Measurements from ENCODE around the gene SYDE2.
"Not testable (repeated sequence)": the region's sequence is repeated elsewhere in the genome, so short reads cannot be mapped to it uniquely, and the experiment has no call there.

Gene SYDE2

DNA sequence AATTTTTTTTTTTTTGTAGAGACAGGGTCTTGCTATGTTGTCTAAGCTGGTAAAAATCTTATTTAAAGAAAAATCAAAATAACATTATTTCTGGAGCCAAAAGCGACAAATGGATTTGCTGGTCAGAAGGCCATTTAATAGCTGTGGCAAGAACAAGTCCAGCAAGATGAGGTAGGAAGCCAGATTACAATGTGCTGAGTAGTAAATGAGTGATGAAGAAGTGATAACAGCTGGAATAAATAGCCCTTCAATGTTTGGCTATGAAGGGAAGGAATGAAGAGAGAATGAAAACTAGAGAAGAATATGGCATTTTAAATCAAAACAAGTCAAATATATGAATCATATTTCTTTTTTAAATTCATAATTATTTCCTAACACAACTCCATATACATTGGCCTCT is 34.5 kb downstream of the SYDE2 start:
- no peak for DNase-seq

DNA sequence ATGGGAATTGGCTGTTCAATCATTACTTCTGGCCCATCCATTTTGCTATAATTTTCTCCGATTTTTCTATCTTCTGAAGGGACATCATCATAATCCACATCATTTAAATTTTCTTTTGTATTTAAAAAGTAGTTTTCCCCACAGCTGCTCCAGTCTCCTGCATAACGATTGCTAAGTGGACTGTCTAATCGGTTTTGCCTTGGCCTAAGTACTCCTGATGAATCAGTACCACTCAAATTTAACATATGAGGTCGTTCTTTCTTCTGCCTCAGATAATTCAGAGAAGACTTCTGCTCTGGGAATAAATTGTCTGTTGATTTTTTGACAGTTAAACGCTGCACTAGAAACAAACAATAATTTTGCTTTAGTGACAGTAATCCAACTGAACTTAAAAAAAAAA is 41.9 kb downstream of the SYDE2 start:
- DNase-seq, result no peak

DNA sequence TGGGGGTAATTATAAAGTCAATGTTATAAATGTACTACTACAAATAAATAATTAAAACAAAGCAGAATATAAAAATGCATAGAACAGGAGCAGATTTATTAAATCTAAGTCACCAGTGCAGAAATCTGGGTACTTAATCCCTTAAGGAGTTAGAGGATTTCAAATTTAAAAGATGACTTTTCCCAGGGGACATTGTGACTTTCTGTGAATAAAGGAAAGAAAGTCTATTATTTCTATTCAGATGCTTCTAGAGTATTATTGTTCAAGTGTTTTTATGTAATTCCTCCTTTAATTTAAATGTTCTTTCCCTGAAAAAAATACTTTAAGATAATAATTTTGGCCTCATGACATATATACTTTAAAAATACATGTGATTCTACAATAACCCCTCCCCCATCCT is 43.4 kb downstream of the SYDE2 start:
- DNase-seq, result no peak

DNA sequence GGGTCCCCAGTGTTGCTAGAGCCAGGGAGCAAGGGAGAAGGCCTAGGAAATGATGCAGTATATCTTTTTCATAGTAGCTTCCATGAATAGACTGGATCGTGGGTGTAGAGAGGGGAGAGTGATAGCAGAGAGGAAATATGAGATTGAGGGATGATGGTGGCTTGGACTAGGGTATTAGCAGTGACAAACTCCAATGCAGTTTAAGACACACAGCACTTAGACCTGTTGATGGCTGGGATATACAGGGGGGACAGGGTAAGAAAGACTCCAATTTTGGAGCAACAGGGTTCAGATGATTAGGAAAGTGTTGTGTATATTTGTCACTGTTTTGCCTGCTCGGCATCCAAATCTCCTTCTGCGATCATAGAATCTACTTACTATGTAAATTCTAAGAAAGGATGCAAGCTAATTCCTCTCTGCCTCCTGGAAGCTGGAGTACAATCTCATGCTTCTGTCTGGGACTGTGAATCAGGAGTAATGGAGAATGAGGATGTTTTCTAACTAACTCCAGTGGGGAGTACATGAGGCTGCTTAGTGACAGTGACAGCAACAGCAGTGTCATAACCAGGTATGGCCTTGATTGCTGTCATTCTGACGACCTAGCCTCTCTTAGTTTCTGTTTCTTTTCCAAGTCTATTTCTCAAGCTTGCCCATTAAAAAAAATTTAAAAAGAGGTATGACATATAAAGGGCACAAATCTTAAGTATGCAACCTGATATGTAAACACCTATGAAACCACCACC is 47.5 kb downstream of the SYDE2 start:
- no peak for DNase-seq

DNA sequence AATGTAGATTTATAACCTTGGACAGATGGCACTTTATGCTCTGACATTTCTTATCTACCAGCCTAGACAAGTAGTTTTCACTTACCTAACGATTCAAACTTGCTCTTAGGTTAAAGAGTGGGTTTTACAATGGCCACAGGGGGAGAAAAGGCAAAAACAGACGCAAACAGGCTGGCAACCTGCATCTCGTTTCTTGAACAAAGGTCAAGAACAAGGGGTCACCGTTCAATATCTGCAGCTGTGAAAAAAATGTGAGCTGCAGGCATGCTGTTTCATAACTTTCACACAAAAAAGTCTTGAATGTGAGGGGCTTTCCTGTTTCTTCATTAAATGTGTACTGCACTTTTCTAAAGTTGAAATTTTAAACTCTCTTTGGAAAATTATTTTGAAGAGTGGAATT is 49.4 kb downstream of the SYDE2 start:
- DNase-seq, result no peak

DNA sequence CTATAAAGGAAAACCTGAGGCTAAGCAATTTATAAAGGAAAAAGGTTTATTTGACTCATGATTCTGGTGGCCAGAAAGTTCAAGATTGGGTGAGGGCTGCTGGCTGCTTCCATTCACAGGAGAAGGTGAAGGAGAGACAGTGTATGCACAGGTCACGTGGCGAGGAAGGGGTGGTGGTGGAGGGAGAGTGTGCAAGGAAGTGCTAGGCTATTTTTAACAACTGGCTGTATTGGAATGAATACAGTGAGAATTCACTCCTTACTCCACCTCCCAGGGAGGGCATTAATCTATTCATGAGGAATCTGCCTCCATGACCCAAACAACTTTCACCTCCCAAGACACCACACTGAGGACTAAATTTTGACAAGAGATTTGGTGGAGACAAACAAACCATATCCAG is 51.0 kb downstream of the SYDE2 start:
- no peak for DNase-seq

DNA sequence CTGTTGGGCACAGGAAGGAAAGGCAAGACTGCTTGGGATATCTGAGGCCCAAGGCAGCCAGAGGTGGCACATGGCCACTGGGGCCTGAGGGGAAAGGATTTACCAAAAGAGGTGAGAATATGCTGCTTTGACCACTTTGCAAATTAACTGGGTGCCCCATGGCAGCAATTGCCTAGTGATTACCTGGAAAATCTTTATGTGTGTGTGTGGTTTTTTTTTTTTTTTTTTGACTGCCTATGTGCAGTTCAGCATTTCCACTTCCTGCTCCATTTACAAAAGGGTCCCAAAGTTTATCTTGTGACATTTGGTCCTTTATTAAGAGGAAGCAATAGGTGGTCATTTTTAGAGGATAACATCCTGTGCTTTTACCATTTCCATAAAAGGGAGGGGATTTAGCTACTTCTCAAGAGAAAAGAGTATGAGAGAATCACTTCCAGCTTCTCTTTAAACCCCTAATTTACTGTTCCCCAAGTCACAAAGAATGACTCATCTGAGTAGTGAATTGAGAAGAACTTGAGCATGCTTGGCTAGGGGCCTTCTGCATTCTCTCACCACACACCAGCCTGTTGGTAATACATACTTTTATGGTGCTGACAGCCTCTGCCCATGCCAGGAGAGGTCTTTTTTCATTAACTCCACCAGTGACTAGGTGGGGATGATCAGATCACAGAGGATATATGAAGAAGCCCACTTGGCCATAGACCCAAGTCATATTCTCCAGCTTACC is 52.1 kb downstream of the SYDE2 start:
- DNase-seq, result no peak

DNA sequence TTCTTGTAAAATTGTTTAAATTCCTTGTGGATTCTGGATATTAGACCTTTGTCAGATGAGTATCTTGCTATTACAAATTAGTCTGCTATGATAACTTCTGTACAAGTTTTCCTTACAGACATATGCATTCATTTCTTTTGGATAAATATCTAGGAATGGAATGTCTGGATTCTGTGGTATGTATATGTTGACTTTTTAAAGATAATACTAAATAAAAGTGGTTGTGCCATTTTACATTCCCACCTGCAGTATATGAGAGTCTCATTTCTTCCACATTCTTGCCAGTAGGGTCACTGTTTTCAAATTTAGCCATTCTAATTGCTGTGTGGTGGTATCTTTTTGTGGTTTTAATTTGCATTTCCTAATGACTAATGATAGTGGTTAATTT is 53.9 kb downstream of the SYDE2 start:
- DNase-seq, result no peak

DNA sequence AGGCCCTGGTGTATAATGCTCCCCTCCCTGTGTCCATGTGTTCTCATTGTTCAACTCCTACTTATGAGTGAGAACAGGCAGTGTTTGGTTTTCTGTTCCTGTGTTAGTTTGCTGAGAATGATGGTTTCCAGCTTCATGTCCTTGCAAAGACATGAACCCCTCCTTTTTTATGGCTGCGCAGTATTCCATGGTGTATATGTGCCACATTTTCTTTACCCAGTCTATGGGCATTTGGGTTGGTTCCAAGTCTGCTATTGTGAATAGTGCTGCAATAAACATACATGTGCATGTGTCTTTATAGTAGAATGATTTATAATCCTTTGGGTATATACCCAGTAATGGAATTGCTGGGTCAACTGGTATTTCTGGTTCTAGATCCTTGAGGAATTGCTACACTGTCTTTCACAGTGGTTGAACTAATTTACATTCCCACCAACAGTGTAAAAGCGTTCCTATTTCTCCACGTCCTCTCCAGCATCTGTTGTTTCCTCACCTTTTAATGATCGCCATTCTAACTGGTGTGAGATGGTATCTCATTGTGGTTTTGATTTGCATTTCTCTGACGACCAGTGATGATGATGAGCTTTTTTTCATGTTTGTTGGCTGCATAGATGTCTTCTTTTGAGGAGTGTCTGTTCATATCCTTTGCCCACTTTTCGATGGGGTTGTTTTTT is 54.4 kb downstream of the SYDE2 start:
- DNase-seq, result not testable (repeated sequence)

DNA sequence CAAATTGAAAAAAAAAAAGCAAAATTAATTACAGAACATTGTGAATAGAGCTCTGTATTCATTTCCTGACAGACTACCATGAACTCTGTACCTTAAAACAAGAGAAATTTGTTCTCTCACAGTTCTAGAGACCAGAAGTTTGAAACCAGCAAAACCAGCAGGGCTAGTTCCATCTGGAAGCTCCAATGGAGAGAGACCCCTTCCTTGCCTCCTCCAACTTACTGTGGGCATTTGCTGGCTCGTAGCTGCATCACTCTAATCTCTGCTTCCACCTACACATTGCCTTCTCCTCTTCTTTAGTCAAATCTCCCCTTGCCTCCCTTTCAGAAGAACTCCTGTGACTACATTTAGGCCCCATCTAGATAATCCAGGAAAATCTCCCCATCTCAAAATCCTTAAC is 56.5 kb downstream of the SYDE2 start:
- no peak for DNase-seq

DNA sequence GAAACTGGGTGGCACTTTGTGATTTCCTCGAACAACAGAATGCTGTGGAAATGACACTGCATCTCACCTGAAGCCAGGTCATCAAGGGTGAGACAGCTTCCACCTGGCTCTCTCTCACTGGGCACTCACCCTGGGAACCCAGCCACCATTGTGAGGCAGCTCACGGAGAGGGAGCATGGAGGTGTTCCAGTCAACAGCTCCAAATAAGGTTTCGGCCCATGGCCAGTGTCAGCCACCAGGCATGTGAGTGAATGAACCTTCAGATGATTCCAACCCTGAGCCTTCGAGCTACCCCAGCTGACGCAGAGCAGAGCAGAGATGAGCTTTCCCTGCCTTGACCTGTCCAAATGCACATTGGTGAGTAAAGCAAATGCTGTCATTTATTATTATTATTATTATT is 58.1 kb downstream of the SYDE2 start:
- no peak for DNase-seq

DNA sequence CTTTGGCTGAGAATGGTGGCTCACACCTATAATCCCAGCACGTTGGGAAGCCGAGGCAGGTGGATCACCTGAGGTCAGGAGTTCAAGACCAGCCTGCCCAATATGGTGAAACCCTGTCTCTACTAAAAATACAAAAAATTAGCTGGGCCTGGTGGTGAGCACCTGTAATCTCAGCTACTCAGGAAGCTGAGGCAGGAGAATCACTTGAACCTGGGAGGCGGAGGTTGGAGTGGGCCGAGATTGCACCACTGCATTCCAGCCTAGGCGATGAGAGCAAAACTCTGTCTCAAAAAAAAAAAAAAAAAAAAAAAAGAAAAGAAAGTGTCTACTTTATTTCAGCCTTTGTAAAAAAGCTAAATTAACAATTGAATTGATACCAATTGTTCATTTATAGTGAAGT is 62.4 kb downstream of the SYDE2 start:
- DNase-seq, result not testable (repeated sequence)

DNA sequence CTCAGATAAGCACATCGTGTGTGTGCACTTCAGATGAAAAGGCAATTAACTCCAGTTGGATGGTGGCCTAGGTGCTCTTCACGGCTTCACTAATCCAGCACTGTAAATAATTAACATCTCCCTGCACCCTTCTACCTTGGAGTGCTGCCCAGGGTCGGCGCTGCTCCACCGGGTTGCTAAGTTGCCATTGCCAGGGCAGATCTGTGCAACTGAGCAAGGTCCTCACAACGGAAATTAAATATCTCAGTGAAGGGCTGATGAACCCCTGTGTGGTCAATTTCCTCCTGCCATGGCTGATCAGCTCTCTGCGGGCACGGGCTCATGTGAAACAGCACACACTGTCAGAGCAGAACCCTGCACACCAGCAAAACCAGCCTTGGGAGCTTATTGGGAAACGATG is 63.2 kb downstream of the SYDE2 start:
- DNase-seq, result no peak

DNA sequence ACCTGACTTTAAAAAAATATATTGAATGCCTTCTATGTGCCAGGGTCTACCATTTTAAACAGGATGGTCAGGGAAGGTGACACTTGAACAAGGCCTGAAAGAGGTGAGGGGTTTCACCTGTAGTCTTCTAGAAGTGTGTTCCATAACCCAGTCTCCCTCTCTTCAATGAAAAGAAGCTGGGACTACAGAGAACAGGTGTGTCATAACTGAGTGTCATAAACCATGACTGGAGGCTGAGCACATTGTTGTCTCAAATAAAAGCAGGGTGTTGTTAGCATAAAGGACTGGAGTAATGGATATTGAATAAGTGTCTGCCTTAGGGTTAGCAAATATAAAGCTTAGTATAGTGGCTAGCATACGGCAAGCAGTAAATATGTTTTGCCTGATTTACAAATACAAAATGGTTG is 65.4 kb downstream of the SYDE2 start:
- no peak for DNase-seq

DNA sequence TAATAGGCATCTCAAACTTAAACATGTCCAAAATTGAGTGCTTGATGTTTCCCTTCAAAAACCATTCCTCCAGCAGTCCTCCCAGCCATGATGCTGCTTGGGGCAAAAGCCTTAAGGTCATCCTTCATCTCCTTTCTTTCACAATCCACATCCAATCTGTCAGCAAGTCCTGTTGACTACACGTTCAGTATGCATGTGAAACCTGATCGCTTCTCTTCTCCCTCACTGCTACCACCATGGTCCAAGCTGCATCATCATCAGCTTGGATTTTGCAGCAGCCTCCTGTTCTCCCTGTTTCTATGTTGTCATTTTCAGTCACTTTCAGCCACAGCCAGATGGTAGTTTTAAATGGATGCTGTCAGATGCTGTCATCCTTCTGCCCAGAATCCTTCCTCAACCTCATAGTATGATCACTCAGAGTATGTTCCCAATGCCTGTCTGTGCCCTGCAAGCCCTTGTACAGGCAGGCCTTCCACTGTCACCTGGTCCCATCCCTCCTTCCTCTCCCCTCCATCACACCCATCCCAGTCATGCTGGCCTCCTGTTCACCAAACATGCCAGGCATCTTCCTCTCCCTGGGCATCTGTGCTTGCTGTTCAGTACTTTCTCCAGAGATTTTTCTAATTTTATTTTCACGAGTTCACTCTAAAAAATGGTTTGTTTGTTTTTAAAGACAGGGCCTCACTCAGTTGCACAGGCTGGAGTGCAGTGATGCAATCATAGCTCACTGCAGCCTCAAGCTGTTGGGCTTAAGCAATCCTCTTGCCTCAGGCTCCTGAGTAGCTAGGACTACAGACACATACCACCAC is 66.0 kb downstream of the SYDE2 start:
- no peak for DNase-seq

DNA sequence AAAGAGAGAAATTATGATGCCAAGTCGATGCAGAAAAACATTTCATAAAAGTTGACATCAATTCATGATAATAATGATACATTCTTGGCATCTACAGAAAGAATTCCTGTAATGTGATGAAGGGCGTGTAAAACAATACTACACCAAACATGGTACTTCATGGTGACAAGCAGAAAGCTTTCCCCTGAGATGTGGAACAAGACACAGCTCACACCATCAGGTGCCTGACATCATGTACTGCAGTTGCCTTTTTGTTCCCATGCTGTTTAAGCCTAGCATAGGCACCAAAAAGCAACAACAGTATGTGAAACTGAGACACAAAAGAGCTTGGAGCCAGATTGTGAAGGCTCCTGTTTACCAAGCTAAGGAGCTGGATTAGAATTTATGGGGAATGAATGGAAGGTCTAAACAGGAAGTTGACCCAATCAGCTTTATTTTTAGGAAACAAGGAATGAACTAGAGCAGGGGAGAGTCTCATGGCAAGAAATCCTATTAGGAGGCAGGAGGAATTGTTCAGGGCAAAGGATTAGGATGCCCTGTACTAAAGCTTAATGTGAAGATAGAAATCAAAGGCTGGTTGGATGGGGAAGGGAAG is 67.2 kb downstream of the SYDE2 start:
- no peak for DNase-seq

DNA sequence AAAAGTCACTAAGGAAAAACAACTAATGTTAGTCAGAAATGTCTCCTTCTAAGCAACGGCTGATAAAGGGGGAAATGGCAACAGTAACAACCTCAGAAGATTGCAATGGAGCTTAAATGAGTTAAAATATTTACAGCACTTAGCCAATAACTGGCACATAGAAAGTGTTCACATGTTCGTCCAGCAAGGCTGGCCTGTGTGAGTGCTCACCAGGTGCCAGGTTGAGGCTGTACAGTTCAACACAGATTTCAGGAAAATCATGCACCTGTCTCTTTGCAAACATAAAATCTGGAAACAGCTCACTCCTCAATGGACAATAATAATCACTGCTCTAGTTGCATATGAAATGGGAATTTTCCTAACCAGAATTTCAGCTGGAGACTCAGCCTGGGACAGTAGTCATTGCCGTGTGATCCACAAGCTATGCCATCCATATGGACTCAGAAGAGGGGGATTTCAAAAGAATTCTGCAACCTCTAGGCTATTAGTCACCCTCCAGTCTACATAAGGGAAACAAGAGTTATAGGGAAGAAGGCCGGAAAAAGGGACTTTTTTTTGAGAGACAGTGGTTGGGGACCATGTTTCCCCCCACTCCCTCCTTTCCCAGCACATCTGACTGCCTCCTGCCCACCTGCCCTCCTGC is 68.6 kb downstream of the SYDE2 start:
- DNase-seq, result no peak

DNA sequence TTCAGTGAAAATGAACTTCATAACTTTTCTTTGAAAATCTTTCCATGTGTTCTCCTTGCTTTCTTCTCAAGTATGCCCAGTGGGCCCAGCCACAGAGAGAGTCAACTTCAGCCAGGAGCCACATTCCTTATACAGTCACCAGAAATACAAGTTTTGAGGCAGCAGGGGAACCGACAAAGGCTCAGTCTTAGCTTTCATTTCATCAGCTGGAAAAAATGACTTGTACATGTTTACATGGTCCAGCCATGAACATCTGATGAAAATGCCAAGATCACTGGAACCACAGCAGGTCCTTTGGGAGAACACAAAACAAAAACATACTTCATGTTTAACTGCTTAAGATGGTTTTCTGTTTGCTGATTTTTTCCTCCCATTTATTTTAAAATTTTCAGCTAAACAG is 72.5 kb downstream of the SYDE2 start:
- DNase-seq, result no peak

DNA sequence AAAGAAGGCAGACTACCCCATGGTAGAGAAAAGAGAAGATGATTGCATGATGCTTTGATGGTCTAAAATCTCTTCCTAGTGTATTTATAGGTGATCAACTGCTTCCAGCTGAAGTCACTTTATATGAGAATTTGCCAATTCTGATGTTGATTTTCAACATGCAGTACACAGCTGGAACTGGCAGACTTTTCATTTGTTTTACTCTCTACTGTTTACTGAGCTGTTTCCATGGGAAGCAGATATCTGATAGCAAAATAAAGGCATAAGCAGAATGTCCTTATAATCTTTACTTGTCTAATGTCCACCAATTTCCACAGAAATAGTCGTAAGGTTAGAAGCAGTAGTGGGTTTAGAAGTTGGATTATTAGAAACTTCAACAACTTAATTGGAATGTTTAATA is 74.9 kb downstream of the SYDE2 start:
- no peak for DNase-seq

DNA sequence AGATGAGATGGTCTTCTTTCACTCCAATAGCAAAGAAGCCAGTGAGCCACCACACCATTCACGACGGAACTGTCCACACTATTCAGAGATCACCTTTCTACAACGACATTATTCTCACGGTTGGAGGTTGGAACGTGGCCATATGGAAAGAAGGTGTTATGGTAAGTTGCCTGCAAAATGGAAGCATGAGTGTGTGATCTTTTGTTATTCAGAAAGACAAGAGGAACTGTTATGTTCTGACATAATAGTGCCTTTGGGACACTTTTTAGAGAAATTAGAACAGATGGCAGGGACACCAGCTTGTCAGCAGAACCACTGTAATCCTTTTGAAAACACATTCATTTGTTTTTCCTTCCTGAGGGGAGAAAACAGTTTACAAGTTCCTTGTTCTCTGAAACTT is 76.7 kb downstream of the SYDE2 start:
- DNase-seq, result no peak

DNA sequence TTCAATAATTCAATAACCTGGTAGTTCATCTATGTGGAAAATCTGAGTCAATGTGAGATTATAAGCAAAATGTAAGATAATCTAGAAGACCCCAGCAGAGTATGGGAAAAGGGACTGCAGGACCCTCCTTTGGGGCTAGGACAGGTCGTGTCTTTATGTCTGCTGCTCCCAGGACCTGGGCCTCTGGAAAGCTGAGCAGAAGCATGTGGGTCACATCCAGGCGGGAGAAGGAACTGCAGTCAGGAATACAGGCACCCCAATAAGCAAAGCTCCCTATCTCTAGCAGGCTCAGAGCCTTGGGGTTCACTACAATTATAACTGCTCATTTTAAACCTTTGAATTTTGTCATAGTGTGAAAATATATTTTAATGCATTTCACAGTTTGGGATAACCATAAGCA is 78.6 kb downstream of the SYDE2 start:
- no peak for DNase-seq

DNA sequence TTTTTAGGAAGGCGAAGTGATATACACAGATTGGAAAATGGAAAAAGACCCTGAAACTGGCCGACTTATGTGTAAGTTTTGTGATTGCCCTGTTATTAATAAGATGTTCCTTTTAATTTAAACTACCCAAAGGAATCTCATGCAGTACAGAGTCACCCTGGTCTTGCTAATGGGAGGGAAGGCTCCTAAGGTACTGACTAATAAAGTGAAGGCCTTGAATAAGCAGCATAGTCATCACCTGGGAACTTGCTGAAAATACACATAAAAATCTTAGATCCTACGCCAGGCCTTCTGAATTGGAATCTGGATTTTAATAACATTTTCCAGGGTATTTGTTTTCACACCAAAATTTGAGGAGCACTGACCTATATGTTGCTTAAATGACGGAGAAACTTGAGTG is 79.1 kb downstream of the SYDE2 start:
- no peak for DNase-seq
